GM20431 (cell line): ENCODE measurements around the gene STARD5.

Source experiments
- in situ Hi-C: fragments of 300-500 bp; cut with MseI, MboI; formaldehyde crosslinking; loops from one replicate; pipeline ENCODE4 v1.15.0; 2020; ENCODE audit warnings: low sequenced_read_pairs; ENCODE audit not compliant: unreplicated experiment

STARD5 gene

GRCh38 chr15:81297147-81297572 lies 26.8 kb downstream of the STARD5 start:
- in situ Hi-C loops = no loop called here

DNA sequence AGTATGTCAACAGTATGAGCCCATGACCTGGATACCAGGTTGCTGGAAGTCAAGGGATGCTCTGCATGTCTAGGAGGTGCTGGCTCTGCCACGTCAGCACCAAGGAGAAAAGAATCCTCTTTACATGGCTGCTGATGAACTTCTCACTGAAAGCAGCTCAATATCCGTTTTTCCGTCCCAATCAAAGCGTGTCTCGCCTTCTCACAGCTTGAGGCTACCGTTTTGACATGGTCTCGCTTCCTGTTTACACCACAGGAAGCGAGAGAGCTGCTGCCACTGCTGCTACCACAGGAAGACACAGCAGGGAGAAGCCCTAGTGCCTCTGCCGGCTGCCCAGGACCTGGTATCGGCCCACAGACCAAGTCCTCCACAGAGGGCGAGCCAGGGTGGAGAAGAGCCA lies 27.3 kb downstream of the STARD5 start:
- in situ Hi-C loops = no loop called here

GRCh38 chr15:81296186-81296585 lies 27.8 kb downstream of the STARD5 start:
- in situ Hi-C loops = no loop called here

DNA sequence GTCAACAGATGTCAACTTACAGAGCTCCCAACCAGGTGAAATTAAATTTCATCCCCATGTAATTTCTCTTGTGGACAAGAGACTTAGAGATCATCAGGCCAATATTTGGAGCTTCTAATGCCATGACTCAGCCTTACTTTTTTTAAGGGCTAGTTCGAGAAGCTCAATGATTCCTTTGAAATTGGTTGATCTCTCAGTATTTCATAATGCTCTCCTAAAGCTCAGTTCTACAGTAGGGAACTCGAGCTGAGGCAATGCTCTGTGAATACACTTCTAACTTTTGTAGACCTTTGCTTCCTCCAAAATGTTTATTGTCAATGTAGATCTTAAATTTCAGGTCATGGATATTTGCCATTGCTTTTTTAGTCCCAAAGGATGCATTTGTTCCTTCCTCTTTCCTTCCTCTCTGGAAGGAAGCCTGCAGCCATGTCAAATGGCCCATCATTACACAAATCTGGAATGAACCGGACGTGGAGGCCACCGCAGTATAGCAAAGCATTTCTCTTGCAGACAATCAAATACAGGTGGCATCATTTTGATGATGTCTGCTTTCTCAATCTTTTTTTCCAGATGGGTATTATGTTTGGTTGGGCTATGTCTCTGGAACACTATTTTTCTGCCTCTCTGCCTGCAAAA lies 28.3 kb downstream of the STARD5 start:
- in situ Hi-C loops = no loop called here

DNA sequence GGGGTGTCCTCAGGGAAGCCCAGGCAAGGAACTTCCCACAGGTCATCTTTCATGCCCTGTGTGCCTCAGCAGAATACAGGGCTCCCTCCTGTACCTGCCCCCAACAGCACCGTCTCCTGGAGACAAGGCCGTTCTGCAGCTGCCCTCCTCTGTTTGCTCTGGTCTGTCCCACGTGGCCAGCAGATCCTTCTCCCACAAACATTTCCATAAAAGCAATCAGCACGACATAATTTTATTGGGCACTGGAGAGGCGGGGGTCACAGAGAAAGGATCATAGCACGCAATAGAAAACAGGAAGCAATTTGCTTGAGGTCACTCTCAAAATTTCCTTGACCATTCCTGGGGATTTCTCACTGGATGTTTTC lies 29.4 kb downstream of the STARD5 start:
- in situ Hi-C loops = no loop called here

DNA sequence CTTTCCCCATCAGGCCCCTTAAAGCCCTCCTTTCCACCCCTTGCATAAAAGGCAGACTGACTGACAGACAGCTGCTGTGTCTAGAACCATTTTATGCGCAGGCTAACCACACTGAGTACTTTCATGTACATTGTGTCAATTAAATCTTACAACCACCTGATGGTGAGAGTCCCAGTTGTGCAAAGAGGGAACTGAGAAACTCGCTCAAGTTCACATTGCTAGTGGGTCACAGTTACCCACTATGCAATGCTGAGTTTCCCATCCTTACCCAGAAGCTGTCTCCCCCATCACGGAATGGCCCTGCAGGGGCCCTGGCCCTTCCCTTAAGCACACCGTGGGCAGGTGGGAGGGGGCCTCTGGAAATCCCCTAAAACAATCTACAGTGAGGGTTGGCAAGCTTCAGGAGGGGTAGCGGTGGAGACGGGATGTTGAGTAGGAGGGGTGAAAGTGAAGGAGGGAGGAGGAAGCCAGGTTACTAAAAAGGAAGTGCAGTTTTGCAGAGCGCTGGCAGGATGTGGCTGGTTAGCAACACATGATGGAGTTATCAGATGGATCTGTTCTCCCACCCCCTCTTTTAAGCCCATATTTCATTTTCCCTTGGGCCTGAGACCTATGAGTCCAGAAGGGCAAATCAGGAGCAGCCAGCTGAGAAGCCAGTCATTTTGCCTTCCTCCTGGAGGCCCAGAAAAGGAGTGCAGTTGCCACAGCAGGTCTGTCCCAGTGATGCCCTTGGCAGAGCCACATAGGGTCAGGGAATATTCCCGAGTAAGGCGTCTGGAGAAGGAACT lies 30.0 kb downstream of the STARD5 start:
- in situ Hi-C loops = no loop called here

- in situ Hi-C loops = no loop called here
These were observed 31.4 kb downstream of the STARD5 start for GRCh38 chr15:81292523-81293001.

GRCh38 chr15:81291916-81292522 lies 31.9 kb downstream of the STARD5 start:
- in situ Hi-C loops = no loop called here

- in situ Hi-C loops = no loop called here
These were observed 34.0 kb downstream of the STARD5 start for GRCh38 chr15:81289910-81290309.

DNA sequence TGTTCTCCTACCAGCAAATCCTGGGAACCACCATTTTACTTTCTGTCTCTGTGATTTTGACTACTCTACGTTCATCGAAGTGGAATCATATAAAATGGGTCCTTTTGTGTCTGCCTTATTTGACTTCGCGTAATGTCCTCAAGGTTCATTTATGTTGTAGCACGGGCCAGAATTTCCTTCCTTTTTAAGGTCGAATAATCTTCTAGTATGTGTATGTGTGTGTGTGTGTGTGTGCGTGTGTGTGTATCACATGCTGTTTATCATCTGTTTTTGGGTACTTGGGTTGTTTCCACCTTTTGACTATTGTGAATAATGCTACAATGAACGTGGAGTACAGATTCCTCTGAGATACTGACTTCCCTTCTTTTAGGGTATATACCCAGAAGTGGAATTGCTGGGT lies 35.3 kb downstream of the STARD5 start:
- in situ Hi-C loops = no loop called here

DNA sequence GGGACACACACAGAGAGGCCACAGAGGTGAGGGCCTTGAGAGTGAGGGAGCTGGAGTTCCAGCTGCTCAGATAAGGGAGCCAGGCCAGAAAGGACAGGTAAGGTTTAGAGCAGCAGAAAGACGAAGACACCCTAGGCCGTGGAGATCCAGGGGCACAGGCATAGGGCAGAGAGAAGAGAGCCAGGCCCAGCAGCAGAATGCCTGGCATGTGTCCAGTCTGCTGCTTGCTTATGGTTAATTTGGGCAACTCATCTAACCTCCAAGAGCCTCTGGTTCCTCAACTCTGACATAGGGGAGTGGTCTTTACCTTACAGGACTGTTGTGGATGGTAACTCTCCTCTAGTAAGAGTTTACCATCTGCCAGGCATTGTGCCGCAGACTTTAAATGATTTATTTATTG lies 35.9 kb downstream of the STARD5 start:
- in situ Hi-C loops = no loop called here

- in situ Hi-C loops = no loop called here
These were observed 37.3 kb downstream of the STARD5 start for GRCh38 chr15:81286621-81287121.

GRCh38 chr15:81285461-81285860 lies 38.5 kb downstream of the STARD5 start:
- in situ Hi-C loops = no loop called here

- in situ Hi-C loops = no loop called here
These were observed 39.5 kb downstream of the STARD5 start for GRCh38 chr15:81284256-81285031.

DNA sequence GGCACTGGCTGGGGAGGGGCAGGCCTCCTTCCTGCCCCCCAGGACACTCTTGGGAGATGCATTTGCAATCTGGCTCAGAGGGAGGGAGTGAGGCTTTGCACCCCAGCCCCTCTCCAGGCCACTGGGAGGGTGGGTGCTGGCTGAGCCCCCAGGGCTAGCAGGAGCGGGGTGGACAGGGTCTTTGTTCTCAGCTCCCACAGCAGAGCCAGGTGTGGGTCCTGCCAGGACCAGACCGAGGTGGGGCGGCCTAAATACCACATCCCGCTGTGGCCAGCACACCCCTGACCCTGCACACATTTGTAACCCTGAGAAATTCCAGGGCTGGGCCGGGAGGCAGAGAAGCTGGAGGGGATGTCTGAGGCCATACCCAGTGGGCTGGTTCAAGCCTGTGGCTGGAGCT lies 41.0 kb downstream of the STARD5 start:
- in situ Hi-C loops = no loop called here

DNA sequence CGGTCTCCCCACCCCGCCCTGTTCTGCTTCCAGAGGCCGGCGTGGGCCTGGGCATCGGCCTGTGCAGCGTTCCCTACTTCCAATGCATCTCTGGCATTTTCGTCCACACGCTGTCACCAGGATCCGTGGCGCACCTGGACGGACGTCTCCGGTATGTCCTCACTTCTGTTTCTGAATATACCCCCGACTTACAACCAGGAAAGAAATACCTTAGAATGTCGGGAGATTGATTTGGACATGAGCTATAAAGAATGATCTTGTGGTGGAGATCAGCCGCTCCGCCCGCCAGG lies 41.4 kb downstream of the STARD5 start:
- in situ Hi-C loops = no loop called here

DNA sequence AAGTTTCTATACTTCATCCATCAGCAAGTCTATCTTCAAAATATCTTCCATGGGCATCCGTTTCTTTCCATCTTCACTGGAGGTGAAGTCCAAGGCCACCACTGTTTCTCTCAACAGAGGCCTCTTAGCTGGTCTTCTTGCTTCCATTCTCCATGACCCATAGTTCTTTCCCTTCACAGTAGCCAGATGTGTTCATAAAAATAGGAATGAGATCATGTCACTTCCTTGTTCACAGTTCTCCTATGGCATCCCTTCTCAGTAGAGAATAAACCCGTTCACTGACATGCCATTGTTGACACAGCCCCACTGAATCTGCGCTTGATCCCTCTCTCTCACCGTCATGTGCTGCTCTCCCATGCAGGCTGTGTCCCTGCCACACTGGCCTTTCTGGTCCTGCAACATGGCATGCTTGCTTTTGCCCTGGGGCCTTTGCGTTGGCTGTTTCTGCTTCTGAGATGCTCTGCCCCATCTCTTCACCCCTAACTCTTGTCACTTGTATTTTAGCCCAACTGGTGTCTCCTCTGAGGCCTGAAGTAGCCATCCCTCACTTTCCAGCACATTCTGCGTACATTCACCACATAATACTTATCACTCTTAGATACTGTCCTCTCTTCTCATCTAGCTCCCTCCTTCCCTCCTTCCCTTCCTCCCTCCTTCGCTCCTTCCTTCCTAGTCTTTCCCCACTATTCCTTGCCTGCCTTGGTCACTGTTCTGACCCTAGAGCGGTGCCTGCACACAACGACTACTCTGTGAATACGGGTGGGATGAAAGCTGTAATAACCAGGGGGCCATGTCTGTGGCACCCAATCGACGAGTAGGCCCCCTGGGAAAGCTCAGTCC lies 42.0 kb downstream of the STARD5 start:
- in situ Hi-C loops = no loop called here

DNA sequence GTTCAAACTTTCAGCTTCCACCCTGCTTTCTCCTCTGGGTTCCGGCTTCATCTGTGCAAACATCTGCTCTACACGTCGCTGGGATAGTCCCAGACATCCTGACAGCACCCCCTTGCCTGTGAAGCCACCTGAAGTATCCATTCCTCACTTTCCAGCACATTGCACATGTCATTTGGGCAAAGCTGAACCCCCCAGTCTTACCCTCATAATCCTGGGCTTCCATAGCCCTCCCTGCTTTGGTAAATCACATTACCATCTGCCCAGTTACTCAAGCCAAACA lies 42.5 kb downstream of the STARD5 start:
- in situ Hi-C loops = no loop called here

DNA sequence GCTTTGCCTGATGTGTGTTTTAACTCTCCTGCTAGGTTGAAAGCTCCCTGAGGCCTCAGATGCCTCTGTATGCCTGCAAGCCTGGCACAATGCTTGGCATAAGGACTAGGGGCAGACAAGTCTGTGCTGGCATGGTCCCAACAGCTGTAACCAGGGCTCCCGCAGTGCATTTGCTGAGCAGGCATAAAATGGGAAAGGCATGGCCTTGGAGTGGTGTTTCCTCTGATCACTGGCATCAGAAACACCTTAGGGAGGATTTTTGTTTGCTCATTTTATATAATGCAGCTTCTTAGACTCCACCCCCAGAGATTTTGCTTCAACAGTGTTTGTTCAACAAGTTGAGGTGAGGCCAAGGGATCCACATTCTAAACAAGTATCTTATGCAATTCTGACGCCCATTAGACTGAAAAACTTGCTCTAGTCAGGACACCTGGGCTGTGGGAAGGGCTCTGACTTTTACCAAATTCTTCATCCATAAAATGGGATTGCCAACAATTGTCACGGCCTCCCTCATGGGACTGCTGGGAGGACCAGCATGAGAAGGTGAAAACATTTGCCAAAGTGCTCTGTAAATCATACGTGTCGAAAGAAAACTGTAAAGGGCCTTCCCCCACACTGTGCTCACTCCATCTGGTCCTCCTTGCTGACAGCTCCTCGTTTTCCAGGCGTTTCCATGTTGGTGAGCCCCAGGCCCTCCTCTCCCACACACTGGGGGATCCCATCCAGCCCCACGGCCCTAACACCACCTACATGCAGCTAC lies 43.1 kb downstream of the STARD5 start:
- in situ Hi-C loops = no loop called here
